Natural killer cell treated with Interleukin-12 subunit alpha and Interleukin-12 subunit beta and Interleukin-15 and Interleukin-18, amount 100 ng/mL, for 72 hours (primary cell): Measurements from ENCODE around the gene NSD2. TPM values are rescaled to one million over a fixed set of nuclear protein-coding genes. Genes with fewer than 3 reads are reported as not detected.

Experiments used
- ATAC-seq, 2 donors: fragments of 150-1000 bp; cut with Tn5 transposase in 1 of 2; sonication (Bioruptor Pico), chemical (Tn5 transposase) in 1 of 2; 2 replicates each; pipeline ENCODE4 v1.10.0; 2021
- DNase-seq: peaks from one replicate; pipeline ENCODE4 v3.0.0; 2022; ENCODE audit warnings: low spot score
- H3K27ac Mint-ChIP-seq, 2 donors: 1 replicate in 1 of 2; 2 replicates in 1 of 2; pipeline ENCODE4 v1.8.0; 2022; ENCODE audit warnings: mixed read lengths in 2 of 2, mild to moderate bottlenecking in 1 of 2, moderate library complexity in 1 of 2
- H3K27me3 Mint-ChIP-seq, 2 donors: 1 replicate in 1 of 2; 2 replicates in 1 of 2; pipeline ENCODE4 v1.8.0; 2022; ENCODE audit warnings: mixed read lengths in 2 of 2
- H3K36me3 Mint-ChIP-seq: one replicate; pipeline ENCODE4 v1.8.0; 2022; ENCODE audit warnings: mixed read lengths
- H3K4me1 Mint-ChIP-seq, 2 donors: 1 replicate in 1 of 2; 2 replicates in 1 of 2; pipeline ENCODE4 v1.8.0; 2022; ENCODE audit warnings: low read depth in 2 of 2, mixed read lengths in 2 of 2, mild to moderate bottlenecking in 1 of 2
- H3K4me3 Mint-ChIP-seq: one replicate; pipeline ENCODE4 v1.8.0; 2022; ENCODE audit warnings: mixed read lengths
- H3K9me3 Mint-ChIP-seq: 2 replicates; pipeline ENCODE4 v1.8.0; 2022; ENCODE audit warnings: mixed read lengths
- total RNA-seq, 2 donors: library from RNA; stranded (reverse); gene quantifications; one replicate each; pipeline ENCODE4 v1.2.3, GENCODE V29; 2022

NSD2 gene
- total RNA-seq, 2 donors from 2014 or later: 127 to 375 TPM

DNA sequence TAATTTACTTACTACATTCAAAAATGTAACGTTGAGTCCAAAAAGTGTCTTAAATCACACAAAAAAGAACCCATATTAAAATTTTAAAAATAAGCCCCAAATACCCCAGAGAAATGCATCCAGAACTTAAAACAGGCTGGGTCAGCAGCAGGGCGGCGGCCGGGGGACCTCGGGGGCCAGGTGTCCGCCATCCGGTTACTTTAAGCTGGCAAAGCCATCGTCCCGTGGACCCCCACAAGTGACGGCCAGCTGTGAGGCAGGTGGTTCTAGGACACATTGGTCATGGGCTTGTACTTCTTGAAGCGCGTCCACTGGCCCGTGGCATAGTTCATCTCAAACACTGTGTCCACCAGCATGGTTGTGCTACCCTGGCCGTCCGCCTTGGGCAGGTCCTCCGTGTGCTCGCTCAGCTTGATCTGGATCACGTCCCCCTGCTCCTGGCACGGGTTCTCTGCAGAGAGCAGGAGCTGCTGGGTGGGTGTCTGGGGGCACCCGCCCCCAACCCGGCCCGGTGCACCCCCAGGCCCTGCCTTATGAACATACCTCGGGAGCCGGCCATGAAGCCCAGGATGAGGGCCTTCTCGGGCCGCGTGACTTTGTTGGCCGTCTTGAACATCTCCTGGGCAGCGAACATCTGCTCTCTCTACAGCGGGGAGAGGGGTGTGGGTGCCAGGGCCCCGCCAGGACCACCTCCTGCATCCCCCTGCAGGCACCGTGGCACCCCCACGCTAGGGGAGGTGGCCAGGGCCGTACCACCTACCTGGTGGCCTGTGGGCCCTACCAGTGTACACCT, 112.1 kb downstream of the NSD2 start:
- no peaks in the 10 kb centered on the region for H3K9me3 Mint-ChIP-seq
- ATAC-seq (no peak), DNase-seq (peak; percentile 54)
- no peak overlapping the region for H3K27ac Mint-ChIP-seq
- no peaks in the 10 kb centered on the region for H3K27me3 Mint-ChIP-seq
- H3K36me3 Mint-ChIP-seq: peaks cover 10% of the 10 kb centered on the region
- no peak overlapping the region for H3K4me3 Mint-ChIP-seq
- H3K4me1 Mint-ChIP-seq: peaks cover 0 to 11% of the 10 kb centered on the region in 2 donors

DNA sequence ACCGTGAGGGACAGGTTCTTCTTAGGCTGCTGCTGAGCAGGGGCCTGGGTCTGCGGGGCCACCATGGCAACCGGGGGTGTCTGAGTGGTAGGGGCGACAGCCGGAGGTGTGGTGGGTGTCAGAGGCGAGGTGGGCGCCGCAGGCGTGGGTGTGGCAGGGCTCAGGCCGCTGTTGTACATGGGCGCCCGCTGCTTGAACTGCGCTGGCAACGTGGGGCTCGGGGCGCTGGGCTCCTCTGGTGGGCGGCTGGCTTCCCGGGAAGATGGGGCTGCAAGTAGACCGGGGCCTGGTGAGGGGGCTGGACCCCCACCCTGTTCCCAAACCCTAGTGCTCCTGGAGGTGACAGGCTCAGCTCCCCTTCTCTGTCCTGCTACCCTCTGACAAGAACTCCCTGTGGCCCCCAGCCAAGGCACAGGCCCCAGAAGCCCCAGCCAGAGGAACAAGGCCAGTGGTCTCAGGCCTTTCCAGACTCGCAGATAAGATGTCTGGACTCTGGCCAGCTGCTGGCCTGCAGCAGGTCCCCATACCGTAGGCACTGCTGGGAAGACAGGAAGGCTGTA, 112.7 kb downstream of the NSD2 start:
- Mint-ChIP-seq H3K27me3 (no peaks in the 10 kb centered on the region), H3K9me3 (no peaks in the 10 kb centered on the region), H3K36me3 (peaks cover 10% of the 10 kb centered on the region), H3K4me3 (no peak overlapping the region), H3K27ac (no peak overlapping the region), H3K4me1 (peaks cover 0 to 11% of the 10 kb centered on the region in 2 donors)
- ATAC-seq (peak in 1 of 2 donors; percentile 17), DNase-seq (peak; percentile 41)

DNA sequence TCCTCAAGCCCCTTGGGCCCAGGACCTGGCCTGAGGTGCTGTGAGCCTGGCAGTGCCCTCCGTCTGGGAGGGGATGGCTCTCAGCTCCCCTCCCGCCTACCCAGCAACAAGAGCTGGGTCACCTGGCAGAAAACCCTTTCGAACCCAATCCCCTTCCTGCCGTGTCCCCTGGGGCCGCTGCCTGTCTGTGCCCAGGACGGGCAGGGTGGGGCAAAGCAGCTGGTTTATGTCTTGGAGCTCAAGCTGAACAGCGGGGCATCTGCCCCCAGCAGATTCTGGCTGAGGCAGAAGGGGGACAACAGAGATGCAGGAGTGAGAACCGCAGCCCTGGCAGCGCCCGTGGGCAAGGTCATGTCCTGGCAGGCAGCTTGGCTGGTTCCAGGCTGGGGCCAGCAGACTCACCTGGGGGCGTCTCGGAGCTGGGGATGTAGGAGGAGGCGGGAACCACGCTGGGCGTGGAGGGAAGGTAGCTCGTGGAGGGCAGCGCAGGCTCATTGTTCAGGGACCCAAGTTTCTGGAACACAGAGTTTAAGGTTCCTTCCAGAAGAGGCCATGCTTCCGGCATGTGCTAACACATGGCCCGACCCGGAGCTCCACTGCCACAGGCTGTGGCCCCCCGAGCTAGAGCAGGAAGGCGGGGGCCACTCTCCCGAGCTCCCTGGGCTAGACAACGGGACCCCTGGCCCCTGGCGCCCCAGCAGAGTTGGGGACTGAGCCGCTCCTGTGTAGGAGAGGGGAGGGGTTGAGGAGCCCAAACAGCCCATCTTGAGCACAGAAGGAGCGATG, 113.4 kb downstream of the NSD2 start:
- H3K36me3 Mint-ChIP-seq: peaks cover 5% of the 10 kb centered on the region
- H3K9me3 Mint-ChIP-seq: no peaks in the 10 kb centered on the region
- ATAC-seq: peak in 1 of 2 donors; percentile 15
- no peaks in the 10 kb centered on the region for H3K27me3 Mint-ChIP-seq
- DNase-seq: peak; percentile 60
- H3K4me3 Mint-ChIP-seq: no peak overlapping the region
- H3K27ac Mint-ChIP-seq: no peak overlapping the region
- peaks cover 0 to 7% of the 10 kb centered on the region in 2 donors for H3K4me1 Mint-ChIP-seq

DNA sequence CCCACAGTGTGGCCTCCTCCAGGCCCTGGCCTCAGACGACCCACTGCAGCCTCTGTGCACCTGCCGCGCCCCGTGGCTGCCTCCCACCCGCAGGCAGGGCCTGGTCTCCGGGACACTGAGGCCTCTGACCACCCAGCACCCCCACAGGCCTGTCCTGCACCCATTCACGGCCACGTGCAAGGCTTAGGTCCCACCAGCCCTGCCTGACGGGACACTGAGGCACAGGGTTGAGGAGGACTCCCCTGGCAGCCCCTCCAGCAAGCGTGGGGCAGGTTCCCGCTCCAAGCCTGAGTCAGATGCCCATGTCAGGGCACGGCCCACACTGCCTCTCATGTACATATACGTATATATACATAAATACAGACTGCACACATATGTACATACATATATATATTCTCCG, 114.1 kb downstream of the NSD2 start:
- Mint-ChIP-seq H3K9me3 (no peaks in the 10 kb centered on the region), H3K4me1 (peaks cover 0 to 6% of the 10 kb centered on the region in 2 donors), H3K36me3 (peaks cover 5% of the 10 kb centered on the region), H3K27me3 (no peaks in the 10 kb centered on the region), H3K4me3 (no peak overlapping the region), H3K27ac (no peak overlapping the region)
- DNase-seq (peak; percentile 44), ATAC-seq (no peak)

DNA sequence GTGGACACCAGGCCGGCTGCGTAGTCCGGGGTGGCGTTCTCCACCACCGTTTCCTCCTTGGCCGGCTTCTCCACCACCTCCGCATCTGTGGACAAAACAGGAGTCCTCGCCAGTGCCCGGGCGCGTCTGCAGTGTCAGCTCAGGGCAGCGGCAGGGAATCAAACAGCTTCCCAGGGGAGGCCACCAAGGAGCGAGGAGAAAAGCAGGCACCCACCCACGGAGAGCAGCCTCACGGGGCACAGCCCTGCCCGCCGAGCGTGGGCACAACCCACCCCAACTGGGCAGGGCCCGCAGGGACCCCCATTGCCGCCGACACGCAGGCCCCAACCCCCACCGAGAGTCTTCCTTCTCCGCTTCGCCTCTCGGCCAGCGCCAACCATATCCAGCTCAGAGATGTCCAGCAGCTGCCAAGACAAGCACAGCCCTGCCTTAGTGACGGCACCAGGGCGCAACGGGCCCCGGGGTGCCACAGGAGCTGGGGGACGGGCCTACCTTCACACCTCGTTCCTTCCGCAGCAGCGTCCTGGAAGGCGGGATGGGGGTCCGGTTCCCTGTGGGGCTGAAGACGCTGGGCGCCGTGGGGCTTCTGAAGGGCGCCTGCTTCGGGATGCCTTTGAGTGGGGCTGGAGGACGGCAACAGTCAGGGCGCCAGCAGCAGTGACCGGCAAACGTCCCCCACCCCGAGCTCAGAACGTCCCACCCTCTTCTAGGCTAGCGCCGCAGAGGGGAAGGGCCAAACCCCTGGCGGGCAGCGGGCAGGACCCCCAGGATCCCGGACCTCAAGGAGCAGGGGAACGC, 114.8 kb downstream of the NSD2 start:
- peaks cover 5% of the 10 kb centered on the region for H3K36me3 Mint-ChIP-seq
- no peak for ATAC-seq
- no peak overlapping the region for H3K27ac Mint-ChIP-seq

DNA sequence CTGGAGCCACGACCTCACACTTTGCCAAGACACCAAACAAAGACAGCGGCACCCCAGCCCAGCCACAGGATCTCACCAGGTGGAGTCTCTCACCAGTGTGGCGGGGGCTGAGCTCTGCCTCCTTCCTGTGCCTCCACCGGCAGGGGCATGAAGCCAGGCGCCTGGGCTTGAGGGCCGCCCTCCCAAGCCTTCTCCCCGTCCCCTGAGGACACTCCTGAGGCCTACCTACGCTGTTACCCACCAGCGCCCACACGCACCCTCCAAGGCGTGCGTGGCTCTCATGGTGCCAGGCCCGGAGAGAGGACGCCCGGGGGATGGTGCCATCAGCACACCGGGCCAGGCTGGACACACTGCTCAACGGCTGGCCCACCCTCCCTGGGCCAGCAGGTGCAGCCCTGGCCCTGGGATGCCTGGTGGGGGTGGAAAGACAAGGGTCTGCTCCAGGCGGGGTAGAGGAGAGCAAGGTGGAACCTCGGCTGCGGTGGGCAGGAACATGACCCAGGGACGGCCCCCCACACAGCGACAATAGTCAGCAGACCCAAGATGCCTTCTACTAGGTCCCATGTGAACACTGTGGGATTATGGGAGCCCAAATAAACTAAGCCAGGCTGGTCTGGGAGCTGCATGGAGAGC, 115.5 kb downstream of the NSD2 start:
- H3K27ac Mint-ChIP-seq: no peak overlapping the region
- no peak overlapping the region for H3K4me3 Mint-ChIP-seq
- no peaks in the 10 kb centered on the region for H3K27me3 Mint-ChIP-seq
- peaks cover 3% of the 10 kb centered on the region for H3K36me3 Mint-ChIP-seq
- peaks cover 0 to 2% of the 10 kb centered on the region in 2 donors for H3K4me1 Mint-ChIP-seq
- no peaks in the 10 kb centered on the region for H3K9me3 Mint-ChIP-seq
- ATAC-seq (no peak), DNase-seq (peak; percentile 57)

More for the DNA sequence above, 114.8 kb downstream of the NSD2 start:
- Mint-ChIP-seq H3K4me1 (peaks cover 0 to 6% of the 10 kb centered on the region in 2 donors), H3K4me3 (no peak overlapping the region), H3K27me3 (no peaks in the 10 kb centered on the region), H3K9me3 (no peaks in the 10 kb centered on the region)
- peak; percentile 54 for DNase-seq

DNA sequence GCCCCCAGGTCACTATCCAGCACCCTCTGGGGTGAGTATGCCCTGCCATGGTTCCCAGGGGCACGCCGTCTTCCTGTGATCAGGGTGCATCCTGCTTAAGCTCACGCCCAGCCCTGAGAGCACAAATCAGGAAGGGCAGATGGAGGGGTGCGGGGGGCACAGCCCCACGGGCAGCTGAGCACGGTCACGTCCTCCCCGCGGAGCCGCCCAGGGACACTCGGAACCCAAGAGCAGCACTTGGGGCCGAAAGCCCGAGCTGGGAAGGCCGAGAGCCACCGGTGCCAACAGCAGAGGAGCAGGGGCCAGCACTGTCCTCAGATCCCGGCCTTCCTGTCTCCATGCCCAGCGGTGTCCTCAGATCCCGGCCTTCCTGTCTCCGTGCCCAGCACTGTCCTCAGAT, 116.1 kb downstream of the NSD2 start:
- Mint-ChIP-seq H3K9me3 (no peaks in the 10 kb centered on the region), H3K4me1 (no peaks in the 10 kb centered on the region), H3K36me3 (no peaks in the 10 kb centered on the region), H3K27ac (no peak overlapping the region), H3K4me3 (no peak overlapping the region), H3K27me3 (no peaks in the 10 kb centered on the region)
- DNase-seq (peak; percentile 60), ATAC-seq (no peak)

DNA sequence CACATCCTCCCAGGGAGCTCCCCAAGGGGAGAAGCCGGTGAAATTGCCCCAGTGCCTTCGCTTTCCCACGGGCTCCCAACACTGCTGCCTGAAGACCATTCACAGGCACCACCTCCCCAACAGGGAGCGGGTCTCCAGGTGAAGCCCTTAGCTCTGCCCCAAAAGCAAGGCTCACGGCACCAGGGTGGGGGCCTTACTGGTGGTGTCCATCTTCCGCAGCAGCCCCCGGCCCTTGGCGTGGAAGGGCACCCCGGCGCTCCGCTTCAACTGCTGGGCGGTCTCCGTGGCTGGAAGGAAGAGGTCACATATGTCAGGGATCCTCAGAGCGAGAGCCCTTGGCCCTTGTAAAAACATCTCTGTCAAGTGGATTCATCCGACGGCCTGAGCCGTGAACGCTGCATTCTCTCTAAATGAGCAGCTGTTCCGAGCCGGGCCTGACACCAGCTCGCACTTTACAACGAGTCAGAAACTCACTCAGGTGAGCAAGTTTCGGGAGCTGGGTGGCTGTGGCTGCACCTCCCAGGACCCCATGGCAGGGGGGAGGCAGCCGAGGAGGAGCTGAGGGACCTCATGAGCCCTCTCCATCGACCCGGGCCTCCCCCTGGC, 116.6 kb downstream of the NSD2 start:
- no peaks in the 10 kb centered on the region for H3K4me1 Mint-ChIP-seq
- no peak overlapping the region for H3K27ac Mint-ChIP-seq
- DNase-seq (peak; percentile 55), ATAC-seq (no peak)
- H3K27me3 Mint-ChIP-seq: no peaks in the 10 kb centered on the region
- no peaks in the 10 kb centered on the region for H3K9me3 Mint-ChIP-seq
- H3K36me3 Mint-ChIP-seq: no peaks in the 10 kb centered on the region
- no peak overlapping the region for H3K4me3 Mint-ChIP-seq

DNA sequence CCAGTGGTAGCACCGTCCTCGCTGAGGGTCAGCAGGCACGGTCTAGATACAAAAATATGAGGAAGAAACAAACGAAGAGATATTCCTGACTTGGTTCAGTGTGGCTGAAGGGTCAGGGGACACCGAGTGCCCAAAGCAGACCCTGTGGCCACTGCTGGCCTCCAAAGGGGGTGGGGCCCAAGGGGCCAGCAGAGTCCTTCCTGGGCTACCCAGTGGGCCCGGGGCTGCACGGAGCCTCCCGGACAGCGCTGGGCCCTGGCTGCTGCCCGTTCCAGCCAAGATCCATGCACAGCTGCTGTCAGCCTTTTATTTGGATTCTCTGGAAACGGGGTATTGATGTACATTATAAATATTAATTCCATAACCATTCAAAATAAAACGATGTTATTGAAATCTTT, 117.1 kb downstream of the NSD2 start:
- H3K4me1 Mint-ChIP-seq: no peaks in the 10 kb centered on the region
- ATAC-seq (no peak), DNase-seq (no peak)
- H3K9me3 Mint-ChIP-seq: no peaks in the 10 kb centered on the region
- no peak overlapping the region for H3K4me3 Mint-ChIP-seq
- no peaks in the 10 kb centered on the region for H3K36me3 Mint-ChIP-seq
- no peak overlapping the region for H3K27ac Mint-ChIP-seq
- H3K27me3 Mint-ChIP-seq: no peaks in the 10 kb centered on the region

DNA sequence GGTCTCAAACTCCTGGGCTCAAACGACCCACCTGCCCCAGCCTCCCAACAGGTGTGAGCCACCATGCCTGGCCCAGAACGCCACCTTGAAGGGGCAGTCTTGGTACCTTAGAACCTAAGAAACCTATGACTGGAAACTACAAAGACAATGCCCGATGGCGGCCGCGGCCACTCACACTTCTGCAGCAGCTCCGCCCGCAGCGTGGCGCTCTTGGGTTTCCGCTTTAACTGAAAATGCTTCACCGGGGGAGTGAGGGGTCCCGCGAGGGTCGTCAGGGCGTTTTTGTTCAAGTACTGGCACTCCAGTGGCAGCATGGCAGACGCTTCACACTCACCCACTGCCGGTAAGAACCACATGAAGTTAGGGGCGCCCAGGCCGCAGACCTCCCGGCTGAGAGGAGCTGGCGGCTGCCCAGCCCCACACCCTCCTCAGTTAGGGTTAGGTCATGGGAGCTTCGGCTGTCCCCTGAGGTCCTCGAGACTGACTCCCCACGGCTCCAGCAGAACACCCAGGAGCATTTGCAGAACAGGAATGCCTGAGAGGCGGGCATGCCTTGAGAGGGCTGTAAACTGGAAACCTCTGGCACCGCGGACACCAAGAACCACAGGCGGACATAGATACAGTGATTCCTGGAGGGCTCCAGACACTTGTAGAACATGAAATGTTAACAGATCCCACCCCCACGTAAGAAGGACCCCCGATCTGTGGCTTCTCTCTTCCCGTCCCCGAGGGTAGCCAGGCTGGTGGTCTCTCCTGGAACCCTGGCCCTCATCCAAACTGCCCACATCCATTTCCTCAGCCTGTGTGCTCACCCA, 118.5 kb downstream of the NSD2 start:
- Mint-ChIP-seq H3K27me3 (no peaks in the 10 kb centered on the region), H3K4me1 (peaks cover 0 to 2% of the 10 kb centered on the region in 2 donors), H3K4me3 (no peak overlapping the region), H3K9me3 (no peaks in the 10 kb centered on the region), H3K36me3 (no peaks in the 10 kb centered on the region), H3K27ac (no peak overlapping the region)
- peak; percentile 37 for DNase-seq
- ATAC-seq: no peak

DNA sequence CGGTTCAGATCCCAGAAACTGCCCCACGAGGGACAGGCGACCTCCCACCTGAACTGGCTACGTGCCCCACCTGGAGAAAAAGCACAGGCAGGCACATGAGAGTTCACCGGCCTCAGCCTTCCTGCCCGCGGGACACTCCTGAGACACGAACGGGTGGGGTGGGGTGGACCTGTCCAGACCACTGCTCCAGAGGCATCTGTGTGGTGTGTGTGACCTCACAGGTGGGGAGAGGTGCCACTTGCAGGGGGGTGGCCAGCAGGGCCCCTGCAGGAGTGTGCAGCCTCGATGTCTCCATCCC, 119.1 kb downstream of the NSD2 start:
- Mint-ChIP-seq H3K36me3 (no peaks in the 10 kb centered on the region), H3K9me3 (no peaks in the 10 kb centered on the region), H3K27ac (no peak overlapping the region), H3K4me3 (no peak overlapping the region), H3K27me3 (no peaks in the 10 kb centered on the region), H3K4me1 (peaks cover 0 to 2% of the 10 kb centered on the region in 2 donors)
- DNase-seq (peak; percentile 60), ATAC-seq (no peak)

DNA sequence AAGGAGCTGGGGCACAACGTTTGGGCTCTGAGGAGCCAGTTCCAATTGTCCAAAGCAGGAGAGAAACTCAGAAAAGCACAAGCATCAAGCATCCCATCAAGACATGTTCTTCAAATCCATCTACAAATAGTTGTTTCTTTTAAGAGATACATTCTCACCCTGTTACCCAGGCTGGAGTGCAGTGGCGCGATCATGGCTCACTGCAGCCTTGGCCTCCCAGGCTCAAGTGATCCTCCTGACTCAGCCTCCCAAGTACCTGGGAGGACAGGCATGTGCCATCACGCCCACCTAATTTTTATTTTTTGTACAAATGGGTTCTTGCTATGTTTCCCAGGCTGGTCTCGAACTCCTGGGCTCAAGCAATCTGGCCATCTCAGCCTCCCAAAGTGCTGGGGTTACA, 119.5 kb downstream of the NSD2 start:
- no peaks in the 10 kb centered on the region for H3K36me3 Mint-ChIP-seq
- no peaks in the 10 kb centered on the region for H3K27me3 Mint-ChIP-seq
- peaks cover 0 to 2% of the 10 kb centered on the region in 2 donors for H3K4me1 Mint-ChIP-seq
- H3K9me3 Mint-ChIP-seq: no peaks in the 10 kb centered on the region
- no peak for ATAC-seq
- no peak overlapping the region for H3K27ac Mint-ChIP-seq
- no peak overlapping the region for H3K4me3 Mint-ChIP-seq
- no peak for DNase-seq
